NB4 (cell line): ENCODE results near the gene CISD3.

ENCODE experiments used
- POLR2A ChIP-seq: IDR thresholded peaks from 2 replicates; pipeline ENCODE4 v1.6.1; 2011; ENCODE audit warnings: mild to moderate bottlenecking; ENCODE audit not compliant: insufficient read length; ENCODE audit errors: extremely low read depth
- TF ChIP-seq, protein P1 (sequence below): IDR thresholded peaks from one replicate; pipeline ENCODE4 v1.5.1; 2012; ENCODE audit warnings: low read depth, low read length

GRCh38 chr17:38706505-38707216, 23.5 kb upstream of the CISD3 start:
- TF ChIP-seq, protein P1, sequence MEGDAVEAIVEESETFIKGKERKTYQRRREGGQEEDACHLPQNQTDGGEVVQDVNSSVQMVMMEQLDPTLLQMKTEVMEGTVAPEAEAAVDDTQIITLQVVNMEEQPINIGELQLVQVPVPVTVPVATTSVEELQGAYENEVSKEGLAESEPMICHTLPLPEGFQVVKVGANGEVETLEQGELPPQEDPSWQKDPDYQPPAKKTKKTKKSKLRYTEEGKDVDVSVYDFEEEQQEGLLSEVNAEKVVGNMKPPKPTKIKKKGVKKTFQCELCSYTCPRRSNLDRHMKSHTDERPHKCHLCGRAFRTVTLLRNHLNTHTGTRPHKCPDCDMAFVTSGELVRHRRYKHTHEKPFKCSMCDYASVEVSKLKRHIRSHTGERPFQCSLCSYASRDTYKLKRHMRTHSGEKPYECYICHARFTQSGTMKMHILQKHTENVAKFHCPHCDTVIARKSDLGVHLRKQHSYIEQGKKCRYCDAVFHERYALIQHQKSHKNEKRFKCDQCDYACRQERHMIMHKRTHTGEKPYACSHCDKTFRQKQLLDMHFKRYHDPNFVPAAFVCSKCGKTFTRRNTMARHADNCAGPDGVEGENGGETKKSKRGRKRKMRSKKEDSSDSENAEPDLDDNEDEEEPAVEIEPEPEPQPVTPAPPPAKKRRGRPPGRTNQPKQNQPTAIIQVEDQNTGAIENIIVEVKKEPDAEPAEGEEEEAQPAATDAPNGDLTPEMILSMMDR: no peak
- TF ChIP-seq POLR2A: no peak
